Measurements from ENCODE around the gene INSL3. TPM values are rescaled to one million over a fixed set of nuclear protein-coding genes. Genes with fewer than 3 reads are reported as not detected.

The INSL3 gene
- total and polyA plus RNA-seq, 2 donors (not counting 3 experiments of a cell fraction or from before 2014, with no cell fraction given), result not detected

- no peak for FAIRE-seq
- H3K4me1 ChIP-seq (ENCODE audit: control insufficient read depth, extremely low read depth, insufficient read depth, low read length), result peaks cover 13% of the 10 kb centered on the region
Observed at GRCh38 chr19:17829855-17830566, 8.7 kb upstream of the INSL3 start.

More at GRCh38 chr19:17829855-17830566, 8.7 kb upstream of the INSL3 start:
- TF ChIP-seq MAX (IDR thresholded peaks at IDR 0.05; ENCODE audit: insufficient read depth, insufficient read length) (no peak), MYC (IDR thresholded peaks at IDR 0.05; ENCODE audit: low read depth, low read length) (no peak), POLR2A (IDR thresholded peaks at IDR 0.05; ENCODE audit: low read depth, low read length) (no peak), GATA2 (IDR thresholded peaks at IDR 0.05; ENCODE audit: insufficient read depth, insufficient read length, low read depth, low read length) (no peak), POLR2AphosphoS5 (IDR thresholded peaks at IDR 0.05; ENCODE audit: insufficient read depth, low read depth, low read length) (no peak), EZH2 (IDR thresholded peaks at IDR 0.05; ENCODE audit: borderline replicate concordance, low read depth, low read length, severe bottlenecking) (no peak), JUN (IDR thresholded peaks at IDR 0.05; ENCODE audit: borderline replicate concordance, insufficient read depth, insufficient read length, low read depth) (no peak), FOS (IDR thresholded peaks at IDR 0.05; ENCODE audit: borderline replicate concordance, insufficient read depth, low read length) (no peak), CTCF (IDR thresholded peaks at IDR 0.05; ENCODE audit: extremely low read depth in 1 of 2, insufficient read depth in 1 of 2, low read depth in 1 of 2, low read length in 2 of 2) (no peak)
- dilution Hi-C loops (cut with MboI; ENCODE audit: extremely low pct_ligation_motif_present, low sequenced_read_pairs) (no loop called here), intact Hi-C loops (cut with micrococcal nuclease) (no loop called here)
- Histone ChIP-seq H3K4me3 (replicated peaks in 1 of 3; ENCODE audit: insufficient read depth in 1 of 3, low read depth in 1 of 3, low read length in 3 of 3) (no peak overlapping the region), H3K27ac (ENCODE audit: insufficient read depth, low read depth, low read length) (no peak overlapping the region), H3K4me2 (ENCODE audit: insufficient read depth, low read length) (no peak overlapping the region), H3K27me3 (ENCODE audit: control insufficient read depth in 2 of 2, insufficient read depth in 2 of 2, low read length in 2 of 2) (peaks cover 0 to 3% of the 10 kb centered on the region in 2 experiments), H3K9me3 (replicated peaks; ENCODE audit: control insufficient read depth, insufficient read depth, low read length) (no peaks in the 10 kb centered on the region), H3K79me2 (ENCODE audit: control insufficient read depth, insufficient read depth, low read length) (no peaks in the 10 kb centered on the region), H4K20me1 (replicated peaks; ENCODE audit: control insufficient read depth, extremely low read depth, insufficient read depth, low read length) (no peaks in the 10 kb centered on the region), H3K36me3 (ENCODE audit: control insufficient read depth in 2 of 2, extremely low read depth in 1 of 2, insufficient read depth in 2 of 2, low read length in 2 of 2) (no peaks in the 10 kb centered on the region), H3K9ac (replicated peaks; ENCODE audit: extremely low read depth, insufficient read depth, low read length) (no peak overlapping the region), H2AFZ (ENCODE audit: low read depth, low read length) (peak overlapping the region; percentile 29), H3K9me1 (replicated peaks; ENCODE audit: control insufficient read depth, extremely low read depth, insufficient read depth, low read length) (no peaks in the 10 kb centered on the region)
- ChIA-PET POLR2A (interaction anchor here (0.6 to 1.3 kb wide), 2 partner anchors 30 to 111 kb away, joined by 4 to 7 read pairs; partner anchors contain the start of gene RPL18A), CTCF (interaction anchor here (0.6 to 3.1 kb wide), 4 partner anchors 18 to 149 kb away, joined by 3 to 10 read pairs (median 6); partner anchors contain the start of genes JAK3 and RPL18A)
- BruUV-seq (replicated peaks), result no TSS peak
- no peak for DNase-seq (ENCODE audit: low read depth, low spot score)
